Caki2 (cell line): ENCODE data around the gene ADGRL2. TPM values are rescaled to one million over a fixed set of nuclear protein-coding genes. Genes with fewer than 3 reads are reported as not detected.
"Not testable (repeated sequence)": the region's sequence is repeated elsewhere in the genome, so short reads cannot be mapped to it uniquely, and the experiment has no call there.

Experiments
- DNase-seq: peaks from one replicate; pipeline ENCODE4 v3.0.0-alpha.2; 2015; ENCODE audit warnings: low read depth
- in situ Hi-C: cut with HindIII; loops from 2 replicates; pipeline ENCODE4 v1.10.0; 2016; ENCODE audit warnings: low sequenced_read_pairs, low pct_unique_long_range_greater_than_20kb, mixed read lengths
- total RNA-seq: library from RNA; depleted of rRNA; stranded (reverse); fragments of >200 nt; shearing (Covaris generic); gene quantifications from 2 replicates; pipeline ENCODE4 v1.2.3, GENCODE V29; 2014; ENCODE audit warnings: low replicate concordance

The ADGRL2 gene
- total RNA-seq, 1 experiment from 2014 or later, result 62.2 TPM

DNA sequence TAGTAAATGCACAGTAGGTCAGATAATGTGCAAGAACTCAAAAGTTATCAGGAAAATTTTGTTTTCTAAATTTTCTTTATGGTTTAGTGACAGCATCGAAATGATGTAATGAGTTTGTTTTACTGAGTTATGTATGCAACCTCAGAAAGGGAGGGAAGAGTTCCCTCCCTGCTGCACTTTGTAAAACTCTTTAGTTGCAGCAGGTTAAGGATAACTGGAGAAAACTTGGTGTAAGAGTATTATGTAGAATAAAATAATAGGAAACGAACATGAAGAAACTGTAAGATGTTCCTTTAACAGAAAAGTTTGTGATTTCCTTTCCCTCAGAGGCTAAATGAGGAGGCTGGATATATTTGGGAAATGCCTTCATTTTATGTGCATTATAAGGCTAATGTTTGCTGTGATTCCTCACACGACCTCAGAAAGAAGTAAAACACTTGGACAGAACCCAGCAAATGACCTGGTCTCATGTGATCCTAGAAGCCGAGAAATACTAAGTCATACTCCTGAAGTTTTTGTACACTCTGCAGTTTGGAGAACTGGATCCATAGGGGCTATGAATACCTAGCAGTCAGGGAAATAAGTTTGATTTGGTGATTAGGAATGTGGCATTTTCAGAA lies 35.4 kb downstream of the ADGRL2 start:
- in situ Hi-C loops, result no loop called here
- peak; percentile 12 for DNase-seq

GRCh38 chr1:81838600-81839218 lies 38.0 kb downstream of the ADGRL2 start:
- in situ Hi-C loops, result no loop called here
- DNase-seq, result no peak

DNA sequence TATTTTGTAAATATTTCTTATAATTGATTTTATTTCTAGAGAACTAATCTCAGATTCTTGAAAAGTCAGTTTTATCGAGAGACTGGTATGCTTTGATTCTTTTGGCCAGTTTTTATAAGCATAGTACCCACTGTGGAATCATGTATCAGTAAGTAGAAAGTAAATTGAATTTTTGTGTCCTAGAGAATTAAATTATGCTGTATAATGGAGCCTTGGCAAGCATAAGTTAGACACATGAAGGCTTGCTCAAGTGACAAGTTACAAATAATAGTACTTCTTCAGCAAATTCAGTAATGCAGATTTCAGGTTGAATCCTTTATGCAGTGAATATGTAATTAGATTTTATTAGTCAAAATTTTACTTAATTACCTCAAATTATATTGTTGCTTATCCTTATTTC lies 40.1 kb downstream of the ADGRL2 start:
- in situ Hi-C loops, result no loop called here
- no peak for DNase-seq

GRCh38 chr1:81841795-81842194 lies 41.1 kb downstream of the ADGRL2 start:
- in situ Hi-C loops, result no loop called here
- no peak for DNase-seq

GRCh38 chr1:81844477-81844876 lies 43.7 kb downstream of the ADGRL2 start:
- DNase-seq, result no peak
- in situ Hi-C loops, result no loop called here

DNA sequence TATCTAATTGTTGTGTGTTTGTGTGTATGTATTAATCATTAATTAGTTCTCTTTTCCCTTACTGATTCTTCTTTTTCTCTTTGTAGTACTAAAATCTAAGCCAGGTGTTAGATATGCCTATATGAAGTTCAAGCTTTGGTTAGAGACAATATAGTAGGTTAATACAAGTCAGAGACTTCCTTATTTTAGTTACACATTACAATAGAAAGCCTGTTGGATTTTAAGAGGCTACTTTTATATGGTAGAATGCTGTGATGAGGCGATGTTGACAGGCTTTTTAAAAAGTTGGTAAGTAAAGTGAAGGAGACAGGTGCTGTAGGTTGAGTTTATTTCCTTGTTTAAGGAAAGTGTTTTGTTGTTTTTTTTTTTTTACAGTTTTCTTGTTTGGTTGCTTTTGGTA lies 45.9 kb downstream of the ADGRL2 start:
- in situ Hi-C loops, result no loop called here
- no peak for DNase-seq

DNA sequence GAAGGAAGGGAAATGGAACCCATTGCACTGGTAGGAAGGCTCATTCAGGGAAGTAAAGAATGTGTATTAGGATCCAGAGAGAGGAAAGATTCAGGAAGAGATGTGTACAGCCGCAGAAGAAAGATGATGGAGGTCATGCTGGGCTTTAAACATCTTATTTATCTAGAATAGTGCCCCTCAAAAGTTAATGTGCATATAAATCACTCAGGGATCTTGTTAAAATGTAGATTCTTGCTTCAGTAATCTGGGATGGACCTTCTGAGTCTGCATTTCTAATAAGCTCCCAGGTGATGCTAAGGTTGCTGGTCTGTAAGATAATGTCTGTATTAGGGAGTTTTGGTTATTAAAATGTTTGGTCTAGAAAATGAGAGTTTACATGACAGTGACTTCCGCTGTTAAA lies 46.3 kb downstream of the ADGRL2 start:
- no peak for DNase-seq
- in situ Hi-C loops, result no loop called here

DNA sequence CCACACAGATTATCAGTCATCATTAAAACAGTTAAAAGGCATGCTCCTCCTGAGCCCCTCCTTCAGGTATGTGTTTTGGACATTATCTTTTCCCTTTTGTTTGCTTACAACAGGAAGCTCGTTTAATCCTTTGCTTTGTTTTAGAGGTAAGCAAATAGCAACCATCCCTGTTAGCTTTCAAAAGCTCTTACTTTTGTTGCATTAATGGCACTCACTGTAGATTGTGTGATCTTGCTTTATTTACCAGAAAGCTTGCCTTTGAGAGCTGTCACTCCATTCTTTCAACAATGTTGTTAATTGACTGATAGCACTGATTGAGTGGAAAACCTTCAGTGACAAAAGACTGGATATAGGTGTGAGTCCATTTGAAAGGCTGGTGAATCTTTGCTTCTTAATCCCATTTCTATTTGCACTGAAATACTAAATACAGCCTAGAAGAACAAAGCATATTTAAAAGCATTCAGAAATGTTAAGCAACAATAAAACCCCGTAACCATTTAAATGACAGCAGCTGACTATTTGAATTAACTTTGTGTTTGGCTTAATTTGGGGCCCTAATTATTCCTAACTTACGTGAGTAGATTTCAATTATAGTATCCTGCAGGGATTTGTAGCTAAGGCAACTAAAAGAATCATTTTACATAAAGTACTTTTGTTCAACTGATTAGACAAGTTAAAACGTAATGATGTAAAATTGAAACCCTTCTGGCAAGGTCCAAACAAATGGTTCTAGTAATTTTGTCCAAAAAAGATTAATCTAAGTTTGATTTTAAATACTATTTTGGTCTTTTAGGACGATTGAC lies 48.3 kb downstream of the ADGRL2 start:
- in situ Hi-C loops, result no loop called here
- no peak for DNase-seq

GRCh38 chr1:81850031-81850430 lies 49.3 kb downstream of the ADGRL2 start:
- no peak for DNase-seq
- in situ Hi-C loops, result no loop called here

DNA sequence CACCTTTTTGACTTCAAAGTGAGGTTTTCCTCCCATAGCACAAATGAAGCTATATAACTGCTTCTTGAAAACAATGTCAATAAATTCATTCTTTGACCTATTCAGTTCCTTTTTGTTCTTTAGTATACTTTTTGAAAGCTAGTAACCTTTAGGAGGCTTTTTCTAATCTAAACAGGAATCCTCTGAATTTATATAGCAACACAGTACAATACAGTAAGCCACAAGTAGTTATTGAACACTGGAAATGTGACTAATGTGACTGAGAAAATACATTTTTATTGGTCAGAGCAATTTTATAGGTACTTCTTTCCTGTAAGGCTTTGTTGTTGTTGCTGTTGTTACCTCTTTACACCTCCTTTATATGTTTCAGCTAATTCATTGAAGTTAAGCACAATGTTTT lies 49.8 kb downstream of the ADGRL2 start:
- in situ Hi-C loops, result no loop called here
- no peak for DNase-seq

- DNase-seq, result no peak
- in situ Hi-C loops, result no loop called here
Observed at GRCh38 chr1:81851217-81851616, 50.5 kb downstream of the ADGRL2 start.

- in situ Hi-C loops, result no loop called here
- no peak for DNase-seq
Observed at GRCh38 chr1:81852961-81853360, 52.2 kb downstream of the ADGRL2 start.

DNA sequence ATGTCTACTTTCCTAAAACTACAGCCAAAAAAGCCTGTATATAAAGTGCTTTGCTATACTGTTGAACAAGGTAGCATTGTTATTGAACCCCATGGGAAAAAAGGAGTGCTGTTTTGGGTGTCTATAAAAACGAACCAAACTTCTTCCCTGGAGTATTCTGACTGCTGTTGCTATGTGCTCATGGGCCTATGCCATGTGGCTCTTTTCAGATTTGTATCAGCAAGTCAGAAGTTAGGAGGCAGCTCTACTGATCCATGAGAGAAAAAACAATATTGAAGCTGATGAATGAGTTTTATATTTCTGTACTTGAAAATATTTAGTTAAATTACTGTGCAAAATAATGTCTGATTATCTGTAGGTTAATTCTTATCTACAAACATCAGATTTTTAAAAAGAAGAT lies 66.5 kb downstream of the ADGRL2 start:
- in situ Hi-C loops, result no loop called here
- no peak for DNase-seq

- no peak for DNase-seq
- in situ Hi-C loops, result no loop called here
Observed at GRCh38 chr1:81869307-81869706, 68.6 kb downstream of the ADGRL2 start.

GRCh38 chr1:81871091-81871490 lies 70.4 kb downstream of the ADGRL2 start:
- DNase-seq, in situ Hi-C loops: not testable (repeated sequence)

DNA sequence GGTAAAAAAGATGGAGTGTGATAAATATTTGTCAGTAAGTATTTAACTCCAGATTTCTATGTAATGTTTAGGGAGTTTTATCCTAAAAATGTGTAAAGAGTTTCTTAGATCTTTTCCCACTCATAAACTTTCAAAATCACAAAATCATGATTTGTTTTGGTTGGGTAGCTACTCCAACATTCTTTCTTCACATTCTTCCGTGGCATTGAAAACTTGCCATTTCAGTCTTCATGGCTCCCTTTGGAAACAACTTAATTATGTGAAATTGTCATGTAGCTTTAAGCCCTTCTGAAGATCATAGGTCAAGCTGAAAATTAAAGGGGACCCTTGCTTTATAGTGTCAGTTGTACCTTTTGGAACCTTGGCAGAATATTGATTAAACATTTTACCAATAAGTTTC lies 73.2 kb downstream of the ADGRL2 start:
- DNase-seq, result no peak
- in situ Hi-C loops, result no loop called here

DNA sequence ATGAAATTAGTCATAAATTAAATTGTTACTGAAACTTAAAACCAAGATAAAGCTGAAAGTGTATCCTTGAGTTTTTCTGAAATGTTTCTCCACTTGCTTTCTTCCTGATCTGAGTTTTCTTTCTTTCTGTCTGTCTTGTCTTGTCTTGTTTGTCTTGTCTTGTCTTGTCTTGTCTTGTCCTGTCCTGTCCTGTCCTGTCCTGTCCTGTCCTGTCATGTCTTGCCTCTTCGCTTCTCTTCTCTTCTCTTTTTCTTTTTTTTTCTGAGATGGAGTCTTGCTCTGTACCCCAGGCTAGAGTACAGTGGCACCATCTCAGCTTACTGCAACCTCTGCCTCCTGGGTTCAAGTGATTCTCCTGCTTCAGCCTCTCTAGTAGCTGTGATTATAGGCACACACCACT lies 73.7 kb downstream of the ADGRL2 start:
- in situ Hi-C loops, result no loop called here
- no peak for DNase-seq

DNA sequence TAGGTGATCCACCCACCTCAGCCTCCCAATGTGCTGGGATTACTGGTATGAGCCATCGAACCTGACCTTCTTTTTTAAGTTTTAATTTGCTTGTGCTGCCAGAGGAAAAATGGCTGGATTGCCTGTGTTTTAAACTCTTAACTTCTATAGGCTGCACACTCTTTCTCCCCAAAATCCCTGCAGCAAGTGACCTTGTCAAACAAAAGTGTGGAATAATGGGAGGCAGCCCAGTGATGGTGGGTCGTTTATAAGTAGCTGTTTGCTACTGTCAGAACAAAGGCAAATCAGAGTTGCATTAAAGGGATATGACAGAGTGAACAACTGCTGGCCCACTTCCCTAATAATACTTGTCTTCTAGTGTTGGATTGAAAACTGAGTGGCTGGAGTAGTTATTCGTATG lies 74.2 kb downstream of the ADGRL2 start:
- in situ Hi-C loops, result no loop called here

DNA sequence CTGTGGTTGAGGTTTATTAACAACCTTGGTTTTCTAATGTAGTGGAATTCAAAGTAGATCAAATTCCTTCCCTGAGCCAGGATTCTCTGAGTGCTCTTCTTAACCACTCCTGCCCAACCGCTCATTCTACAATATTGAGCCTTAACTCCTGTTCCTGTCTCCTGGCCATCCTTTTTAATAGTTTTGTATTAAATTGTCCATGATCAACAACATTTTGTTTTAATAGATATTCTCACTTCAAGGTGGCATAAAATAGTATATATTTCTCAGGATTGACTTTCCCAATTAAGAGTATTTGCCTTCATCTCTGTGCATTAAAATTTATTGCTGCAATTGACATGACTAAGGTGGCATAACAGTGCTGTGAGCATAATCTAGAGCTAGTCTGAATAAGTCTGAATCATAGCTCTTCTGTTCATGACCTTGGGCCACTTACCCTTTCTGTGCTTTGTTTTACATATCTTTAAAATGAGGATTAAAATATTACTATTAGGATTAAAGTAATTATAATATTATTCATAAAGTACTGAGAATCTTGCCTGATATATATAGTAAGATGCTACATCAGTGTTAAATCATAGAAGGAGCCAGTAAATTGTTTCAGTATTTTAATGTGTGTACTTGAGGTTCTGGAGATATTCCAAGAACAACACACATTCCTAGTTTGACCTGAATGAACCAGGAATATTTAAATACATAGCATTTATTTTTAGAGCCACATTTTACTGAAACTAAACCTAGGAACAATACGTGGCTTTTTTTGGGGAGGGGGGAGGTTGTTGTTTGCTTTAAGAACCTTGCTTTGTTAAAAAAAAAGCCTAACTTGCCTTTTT lies 76.4 kb downstream of the ADGRL2 start:
- peak; percentile 35 for DNase-seq
- in situ Hi-C loops, result no loop called here

More for the DNA sequence above, 74.2 kb downstream of the ADGRL2 start:
- DNase-seq, result no peak
